MCF 10A (cell line): ENCODE measurements around the gene NISCH. TPM values are rescaled to one million over a fixed set of nuclear protein-coding genes. Genes with fewer than 3 reads are reported as not detected.
A peak's percentile ranks its signal among the peaks of the same experiment; 100 is the strongest.

Source experiments
- BruUV-seq: library from RNA; stranded (reverse); fragments of 400-500 nt; replicated peaks from 2 replicates; lab custom pipeline; 2021; lab: Mats Ljungman, UMichigan
- CTCF ChIA-PET: fragments of 300-600 bp; sonication (Branson Sonifier 250); formaldehyde crosslinking; extraction: SDS; loops from one replicate; lab custom pipeline; 2021; ENCODE audit warnings: antibody characterized with exemption, inconsistent platforms; lab: Yijun Ruan, JAX
- POLR2A ChIA-PET: fragments of 300-600, 350-650 bp; sonication (Branson Sonifier 250); formaldehyde crosslinking; extraction: SDS; loops from one replicate; lab custom pipeline; 2020; ENCODE audit warnings: antibody characterized with exemption, inconsistent platforms; lab: Yijun Ruan, JAX
- DNase-seq: peaks from one replicate; pipeline ENCODE4 v3.0.0-alpha.2; 2018; ENCODE audit not compliant: unreplicated experiment
- H3K27ac Mint-ChIP-seq: one replicate; pipeline ENCODE4 v1.8.0; 2022; ENCODE audit warnings: mild to moderate bottlenecking, low read depth, mixed read lengths; ENCODE audit not compliant: unreplicated experiment
- H3K27me3 Mint-ChIP-seq: one replicate; pipeline ENCODE4 v1.8.0; 2022; ENCODE audit warnings: mixed read lengths; ENCODE audit not compliant: insufficient read depth, unreplicated experiment
- H3K36me3 Mint-ChIP-seq: one replicate; pipeline ENCODE4 v1.8.0; 2022; ENCODE audit warnings: mild to moderate bottlenecking, moderate library complexity, mixed read lengths; ENCODE audit not compliant: insufficient read depth, unreplicated experiment
- H3K4me1 Mint-ChIP-seq: one replicate; pipeline ENCODE4 v1.8.0; 2022; ENCODE audit warnings: mixed read lengths; ENCODE audit not compliant: insufficient read depth, unreplicated experiment
- H3K4me3 Mint-ChIP-seq: one replicate; pipeline ENCODE4 v1.8.0; 2022; ENCODE audit warnings: mild to moderate bottlenecking, moderate library complexity, mixed read lengths; ENCODE audit not compliant: unreplicated experiment
- H3K9me3 Mint-ChIP-seq: one replicate; pipeline ENCODE4 v1.8.0; 2022; ENCODE audit warnings: mixed read lengths; ENCODE audit not compliant: unreplicated experiment
- intact Hi-C: fragments of 100-400 bp; cut with micrococcal nuclease; formaldehyde crosslinking; loops from 2 replicates; pipeline ENCODE4 v1.14.1; 2022
- total RNA-seq: library from RNA; stranded (reverse); gene quantifications from 2 replicates; pipeline ENCODE4 v1.2.3, GENCODE V29; 2022
- TF ChIP-seq, protein P1 (sequence below): fragments of 200-600 bp; IDR thresholded peaks from one replicate; pipeline ENCODE4 v1.8.0; 2022; ENCODE audit warnings: antibody characterized with exemption, mild to moderate bottlenecking; ENCODE audit not compliant: unreplicated experiment

NISCH gene
- total RNA-seq, 1 experiment from 2014 or later = 60.5 TPM

GRCh38 chr3:52492059-52492458, 36.7 kb downstream of the NISCH start:
- H3K9me3 Mint-ChIP-seq = no peaks in the 10 kb centered on the region
- H3K36me3 Mint-ChIP-seq = peaks cover 38% of the 10 kb centered on the region
- no peak overlapping the region for H3K27ac Mint-ChIP-seq
- DNase-seq = no peak
- H3K4me1 Mint-ChIP-seq = no peaks in the 10 kb centered on the region
- CTCF ChIA-PET = interaction anchor here (0.6 to 1.2 kb wide), 3 partner anchors 33 to 65 kb away, joined by 3 read pairs; no protein-coding TSS in a partner anchor
- TF ChIP-seq, protein P1, sequence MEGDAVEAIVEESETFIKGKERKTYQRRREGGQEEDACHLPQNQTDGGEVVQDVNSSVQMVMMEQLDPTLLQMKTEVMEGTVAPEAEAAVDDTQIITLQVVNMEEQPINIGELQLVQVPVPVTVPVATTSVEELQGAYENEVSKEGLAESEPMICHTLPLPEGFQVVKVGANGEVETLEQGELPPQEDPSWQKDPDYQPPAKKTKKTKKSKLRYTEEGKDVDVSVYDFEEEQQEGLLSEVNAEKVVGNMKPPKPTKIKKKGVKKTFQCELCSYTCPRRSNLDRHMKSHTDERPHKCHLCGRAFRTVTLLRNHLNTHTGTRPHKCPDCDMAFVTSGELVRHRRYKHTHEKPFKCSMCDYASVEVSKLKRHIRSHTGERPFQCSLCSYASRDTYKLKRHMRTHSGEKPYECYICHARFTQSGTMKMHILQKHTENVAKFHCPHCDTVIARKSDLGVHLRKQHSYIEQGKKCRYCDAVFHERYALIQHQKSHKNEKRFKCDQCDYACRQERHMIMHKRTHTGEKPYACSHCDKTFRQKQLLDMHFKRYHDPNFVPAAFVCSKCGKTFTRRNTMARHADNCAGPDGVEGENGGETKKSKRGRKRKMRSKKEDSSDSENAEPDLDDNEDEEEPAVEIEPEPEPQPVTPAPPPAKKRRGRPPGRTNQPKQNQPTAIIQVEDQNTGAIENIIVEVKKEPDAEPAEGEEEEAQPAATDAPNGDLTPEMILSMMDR = no peak
- no peaks in the 10 kb centered on the region for H3K27me3 Mint-ChIP-seq
- H3K4me3 Mint-ChIP-seq = no peak overlapping the region
- POLR2A ChIA-PET = no interaction called here
- intact Hi-C loops = no loop called here
- BruUV-seq = no TSS peak

- no peaks in the 10 kb centered on the region for H3K9me3 Mint-ChIP-seq
- ChIA-PET CTCF (interaction anchor here (0.7 kb wide), 1 partner anchor 32 kb away, joined by 3 read pairs; no protein-coding TSS in a partner anchor), POLR2A (interaction anchor here (0.7 kb wide), 2 partner anchors 12 to 18 kb away, joined by 3 read pairs; no protein-coding TSS in a partner anchor)
- intact Hi-C loops = no loop called here
- H3K4me1 Mint-ChIP-seq = no peaks in the 10 kb centered on the region
- BruUV-seq = no TSS peak
- no peaks in the 10 kb centered on the region for H3K27me3 Mint-ChIP-seq
- no peak overlapping the region for H3K27ac Mint-ChIP-seq
- H3K4me3 Mint-ChIP-seq = no peak overlapping the region
- H3K36me3 Mint-ChIP-seq = peaks cover 29% of the 10 kb centered on the region
- DNase-seq = peak; percentile 22
- TF ChIP-seq, protein P1 = no peak
Observed at GRCh38 chr3:52493232-52494017, 38.0 kb downstream of the NISCH start.

DNA sequence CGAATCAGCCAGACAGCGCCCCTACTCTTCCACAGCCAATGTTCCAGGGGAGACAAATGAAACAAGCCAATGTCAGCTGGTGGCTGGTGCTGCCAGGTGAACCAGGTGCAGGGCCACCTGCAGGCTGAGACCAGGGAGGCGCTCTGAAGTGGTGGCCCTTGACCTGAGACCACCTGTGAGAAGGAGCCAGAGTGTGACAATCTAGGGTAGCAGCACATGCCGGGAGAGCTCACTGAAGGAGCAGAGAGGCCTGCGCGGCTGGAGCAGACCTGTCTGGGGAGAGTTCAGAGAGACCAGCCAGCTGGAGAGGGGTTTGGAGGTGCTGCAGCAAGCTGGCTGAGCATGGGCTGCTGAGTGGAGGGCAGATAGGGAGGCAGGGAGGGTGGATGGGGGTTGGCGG, 39.0 kb downstream of the NISCH start:
- H3K9me3 Mint-ChIP-seq = no peaks in the 10 kb centered on the region
- ChIA-PET CTCF (interaction anchor here (0.7 kb wide), 1 partner anchor 33 kb away, joined by 3 read pairs; no protein-coding TSS in a partner anchor), POLR2A (interaction anchor here (0.8 kb wide), 1 partner anchor 38 kb away, joined by 3 read pairs; no protein-coding TSS in a partner anchor)
- no TSS peak for BruUV-seq
- no peaks in the 10 kb centered on the region for H3K27me3 Mint-ChIP-seq
- H3K4me3 Mint-ChIP-seq = no peak overlapping the region
- H3K36me3 Mint-ChIP-seq = peaks cover 22% of the 10 kb centered on the region
- no peak for DNase-seq
- no peaks in the 10 kb centered on the region for H3K4me1 Mint-ChIP-seq
- TF ChIP-seq, protein P1 = no peak
- intact Hi-C loops = no loop called here
- peak overlapping the region; percentile 5 for H3K27ac Mint-ChIP-seq

- POLR2A ChIA-PET = interaction anchor here (0.8 kb wide), 1 partner anchor 38 kb away, joined by 3 read pairs; no protein-coding TSS in a partner anchor
Observed at GRCh38 chr3:52494886-52495495, 39.6 kb downstream of the NISCH start, which contains the start of gene STAB1. Gene STAB1, plus strand, starts transcription at chr3:52495338. Its CDS starts 76 bp downstream, at chr3:52495414.

More at GRCh38 chr3:52494886-52495495, 39.6 kb downstream of the NISCH start, which contains the start of gene STAB1:
- intact Hi-C loops = no loop called here
- TF ChIP-seq, protein P1 = no peak
- H3K36me3 Mint-ChIP-seq = peaks cover 17% of the 10 kb centered on the region
- CTCF ChIA-PET = no interaction called here
- no peaks in the 10 kb centered on the region for H3K9me3 Mint-ChIP-seq
- no peaks in the 10 kb centered on the region for H3K4me1 Mint-ChIP-seq
- H3K27ac Mint-ChIP-seq = peak within 1 kb of the TSS; percentile 5
- no TSS peak for BruUV-seq
- no peaks in the 10 kb centered on the region for H3K27me3 Mint-ChIP-seq
- DNase-seq = no peak
- no peak within 1 kb of the TSS for H3K4me3 Mint-ChIP-seq
